Adrenal gland (tissue), 5 donors: ENCODE results near the gene LRRC8B.

Experiments used
- CTCF ChIP-seq, 6 experiments: fragments of 450-650 bp in 4 of 6; fragments of 200-600 bp in 2 of 6; sonication (generic) in 1 of 6; IDR thresholded peaks; 1 replicate in 5 of 6; 2 replicates in 1 of 6; pipeline versions ENCODE4 v1.5.1 to v1.8.0; 2016 to 2021; ENCODE audit warnings: antibody characterized with exemption in 6 of 6, mild to moderate bottlenecking in 2 of 6, moderate library complexity in 1 of 6
- POLR2A ChIP-seq, 2 donors: fragments of 450-650 bp; IDR thresholded peaks; one replicate each; pipeline ENCODE4 v1.6.1; 2017; ENCODE audit warnings: antibody characterized with exemption in 2 of 2, mild to moderate bottlenecking in 2 of 2, moderate library complexity in 1 of 2
- donor health status: DM: no; HTN: no; CAD: no.

- TF ChIP-seq POLR2A (IDR thresholded peaks at IDR 0.05), result no peak
- TF ChIP-seq CTCF (IDR thresholded peaks at IDR 0.05), result no peak
Measured at GRCh38 chr1:89604414-89604735, 79.7 kb downstream of the LRRC8B start.
